Measurements from ENCODE around the gene UGT1A3.

UGT1A3 gene

DNA sequence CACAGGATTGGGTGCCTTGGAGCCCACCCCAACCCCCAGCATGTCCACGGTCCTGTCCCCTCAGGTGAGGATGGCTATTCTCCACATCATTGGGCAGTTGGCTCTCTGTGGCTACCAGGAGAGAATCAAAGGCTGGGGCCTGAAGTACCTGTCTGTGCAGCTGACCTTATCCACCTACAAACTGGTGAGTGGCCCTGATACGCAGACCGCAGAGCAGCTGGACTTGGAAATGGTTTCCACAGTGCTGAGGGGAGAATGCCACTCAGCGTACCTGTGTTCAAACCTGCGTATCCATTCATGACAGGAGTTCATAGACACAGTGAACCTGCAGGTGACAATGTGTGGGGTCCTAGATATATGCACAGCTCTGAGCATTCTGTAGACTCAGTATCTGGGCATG lies 70.9 kb downstream of the UGT1A3 start:
- no peaks in the 10 kb centered on the region for H3K9me3 ChIP-seq
- no peaks in the 10 kb centered on the region for H3K36me3 ChIP-seq
- DNase-seq, result peak in 1 of 2 donors; percentile 40
- no peak overlapping the region for H3K27ac ChIP-seq
- no peaks in the 10 kb centered on the region for H3K4me1 ChIP-seq
- no peaks in the 10 kb centered on the region for H3K27me3 ChIP-seq
- intact Hi-C loops (cut with DNase I; ENCODE audit: low total_unique reads), result no loop called here
- TF ChIP-seq, protein P1, sequence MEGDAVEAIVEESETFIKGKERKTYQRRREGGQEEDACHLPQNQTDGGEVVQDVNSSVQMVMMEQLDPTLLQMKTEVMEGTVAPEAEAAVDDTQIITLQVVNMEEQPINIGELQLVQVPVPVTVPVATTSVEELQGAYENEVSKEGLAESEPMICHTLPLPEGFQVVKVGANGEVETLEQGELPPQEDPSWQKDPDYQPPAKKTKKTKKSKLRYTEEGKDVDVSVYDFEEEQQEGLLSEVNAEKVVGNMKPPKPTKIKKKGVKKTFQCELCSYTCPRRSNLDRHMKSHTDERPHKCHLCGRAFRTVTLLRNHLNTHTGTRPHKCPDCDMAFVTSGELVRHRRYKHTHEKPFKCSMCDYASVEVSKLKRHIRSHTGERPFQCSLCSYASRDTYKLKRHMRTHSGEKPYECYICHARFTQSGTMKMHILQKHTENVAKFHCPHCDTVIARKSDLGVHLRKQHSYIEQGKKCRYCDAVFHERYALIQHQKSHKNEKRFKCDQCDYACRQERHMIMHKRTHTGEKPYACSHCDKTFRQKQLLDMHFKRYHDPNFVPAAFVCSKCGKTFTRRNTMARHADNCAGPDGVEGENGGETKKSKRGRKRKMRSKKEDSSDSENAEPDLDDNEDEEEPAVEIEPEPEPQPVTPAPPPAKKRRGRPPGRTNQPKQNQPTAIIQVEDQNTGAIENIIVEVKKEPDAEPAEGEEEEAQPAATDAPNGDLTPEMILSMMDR (IDR thresholded peaks at IDR 0.05), result no peak
- H3K4me3 ChIP-seq, result no peak overlapping the region

DNA sequence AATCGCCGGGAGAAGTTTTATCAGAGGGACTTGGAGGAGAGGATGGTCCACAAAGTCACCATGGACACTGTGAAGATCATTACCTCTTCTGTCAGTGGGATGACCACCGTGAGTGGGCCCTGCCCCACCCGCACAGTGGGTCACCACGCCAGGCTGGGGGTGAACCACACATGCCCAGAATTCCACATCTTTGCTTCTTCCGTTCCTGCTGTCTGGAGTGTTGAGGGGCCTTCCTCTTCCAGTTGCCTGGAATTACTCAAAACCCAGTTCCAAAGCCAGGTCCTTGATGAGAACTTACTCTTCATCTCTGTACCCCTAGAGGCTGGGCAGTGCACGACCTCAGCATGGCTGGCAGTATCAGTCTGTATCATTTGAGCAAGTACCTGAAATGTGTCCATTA lies 71.4 kb downstream of the UGT1A3 start:
- intact Hi-C loops (cut with DNase I; ENCODE audit: low total_unique reads), result no loop called here
- peak in 1 of 2 donors; percentile 15 for DNase-seq
- no peaks in the 10 kb centered on the region for H3K4me1 ChIP-seq
- H3K36me3 ChIP-seq, result no peaks in the 10 kb centered on the region
- H3K4me3 ChIP-seq, result no peak overlapping the region
- H3K27me3 ChIP-seq, result no peaks in the 10 kb centered on the region
- TF ChIP-seq, protein P1 (IDR thresholded peaks at IDR 0.05), result no peak
- H3K27ac ChIP-seq, result no peak overlapping the region
- no peaks in the 10 kb centered on the region for H3K9me3 ChIP-seq

GRCh38 chr2:233801357-233802131 lies 72.7 kb downstream of the UGT1A3 start:
- no peak overlapping the region for H3K27ac ChIP-seq
- no peak overlapping the region for H3K4me3 ChIP-seq
- intact Hi-C loops (cut with DNase I; ENCODE audit: low total_unique reads), result no loop called here
- TF ChIP-seq, protein P1 (IDR thresholded peaks at IDR 0.05), result no peak
- H3K27me3 ChIP-seq, result no peaks in the 10 kb centered on the region
- no peaks in the 10 kb centered on the region for H3K9me3 ChIP-seq
- H3K36me3 ChIP-seq, result no peaks in the 10 kb centered on the region
- H3K4me1 ChIP-seq, result no peaks in the 10 kb centered on the region
- DNase-seq, result peak in 1 of 2 donors; percentile 47

DNA sequence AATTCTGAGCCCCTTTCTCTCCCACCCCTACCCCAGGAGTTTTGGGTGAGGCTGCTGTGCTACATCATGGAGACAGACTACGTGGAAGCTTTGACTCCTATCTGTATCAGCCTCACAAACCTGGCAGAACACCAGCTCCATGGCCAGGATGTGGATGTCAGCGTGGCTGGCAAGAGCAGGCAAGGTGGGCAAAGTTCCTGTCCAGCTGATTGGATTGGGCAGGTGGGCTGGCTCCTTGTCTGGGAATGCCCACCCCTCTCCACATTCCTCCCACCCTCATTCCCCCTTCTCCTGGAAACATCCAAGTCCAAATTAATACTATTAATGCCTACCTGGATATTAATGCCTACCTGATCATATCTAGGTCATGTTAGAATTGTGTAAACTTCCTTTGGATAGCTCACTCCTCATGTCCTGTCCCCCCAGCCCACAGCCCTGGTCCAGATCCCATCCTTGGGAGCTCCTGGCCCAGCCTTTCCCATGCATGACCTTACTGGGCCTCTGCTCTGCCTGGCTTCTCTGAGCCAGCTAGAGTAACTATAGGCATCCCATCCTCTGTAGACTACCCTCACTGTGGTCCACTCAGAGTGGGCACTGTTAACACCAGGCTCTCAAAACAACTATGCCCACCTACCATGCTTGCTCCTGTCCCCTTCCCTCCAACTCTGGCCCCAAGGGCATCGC lies 73.4 kb downstream of the UGT1A3 start:
- H3K27ac ChIP-seq, result no peak overlapping the region

DNA sequence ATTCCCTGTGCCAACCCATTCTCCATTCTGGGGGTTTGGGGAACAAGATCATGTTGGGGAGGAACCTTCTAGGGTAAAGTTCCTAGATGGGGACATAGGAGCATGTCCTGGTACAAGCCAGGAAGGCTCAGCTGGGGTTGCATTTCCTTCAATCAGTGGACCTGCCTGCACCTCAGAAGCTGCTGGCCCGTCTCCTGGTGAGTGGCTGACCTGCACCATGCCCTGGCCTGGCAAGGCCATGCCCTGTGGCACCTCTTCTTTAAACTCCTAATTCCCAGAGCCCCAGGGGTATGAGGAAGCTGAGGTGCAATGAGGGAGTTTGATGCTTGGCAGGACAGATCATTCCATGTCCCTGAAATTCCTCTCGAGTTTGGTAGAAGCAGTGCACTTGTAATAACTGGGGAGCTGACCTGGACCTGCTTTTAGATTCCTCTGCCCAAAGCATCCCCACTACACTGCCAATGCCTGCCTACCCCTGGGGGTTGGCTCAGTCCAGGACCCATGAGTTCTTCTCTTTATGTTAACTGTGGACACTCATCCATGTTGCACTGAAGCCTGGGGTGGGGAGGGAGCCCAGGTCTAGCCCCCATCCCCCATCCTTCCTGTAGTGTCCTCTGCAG lies 74.6 kb downstream of the UGT1A3 start:
- no peak overlapping the region for H3K4me3 ChIP-seq
- peaks cover 0 to 4% of the 10 kb centered on the region in 2 donors for H3K27me3 ChIP-seq
- H3K36me3 ChIP-seq, result no peaks in the 10 kb centered on the region
- peak in 1 of 2 donors; percentile 51 for DNase-seq
- intact Hi-C loops (cut with DNase I; ENCODE audit: low total_unique reads), result no loop called here
- H3K4me1 ChIP-seq, result no peaks in the 10 kb centered on the region
- H3K27ac ChIP-seq, result no peak overlapping the region
- TF ChIP-seq, protein P1 (IDR thresholded peaks at IDR 0.05), result no peak
- no peaks in the 10 kb centered on the region for H3K9me3 ChIP-seq

More for the DNA sequence above, 73.4 kb downstream of the UGT1A3 start:
- Histone ChIP-seq H3K9me3 (no peaks in the 10 kb centered on the region), H3K36me3 (no peaks in the 10 kb centered on the region), H3K4me1 (no peaks in the 10 kb centered on the region), H3K27me3 (no peaks in the 10 kb centered on the region), H3K4me3 (no peak overlapping the region)
- DNase-seq, result no peak
- intact Hi-C loops (cut with DNase I; ENCODE audit: low total_unique reads), result no loop called here
- TF ChIP-seq, protein P1 (IDR thresholded peaks at IDR 0.05), result no peak
